H1 (cell line): ENCODE data around the gene CCT4. TPM values are rescaled to one million over a fixed set of nuclear protein-coding genes. Genes with fewer than 3 reads are reported as not detected.

ENCODE experiments used
- CHD1 ChIP-seq: IDR thresholded peaks from 2 replicates; pipeline ENCODE4 v1.6.1; 2012; ENCODE audit warnings: low read depth, low read length, improper control_type of control experiment
- CHD7 ChIP-seq: fragments of 300-600 bp; sonication (generic); IDR thresholded peaks from 2 replicates; pipeline ENCODE4 v1.7.1; 2012; ENCODE audit warnings: low read length, moderate library complexity, mild to moderate bottlenecking, inconsistent platforms; ENCODE audit not compliant: insufficient replicate concordance
- NANOG ChIP-seq: IDR thresholded peaks from 2 replicates; pipeline ENCODE4 v1.6.1; 2011; ENCODE audit warnings: low read length, low read depth, mild to moderate bottlenecking, inconsistent platforms; ENCODE audit not compliant: insufficient read depth, poor library complexity, severe bottlenecking
- RAD21 ChIP-seq, 2 experiments: IDR thresholded peaks in 1 of 2; conservative IDR thresholded peaks in 1 of 2; 2 replicates each; pipeline ENCODE4 v1.6.1; 2011; ENCODE audit warnings: low read depth in 2 of 2, low read length in 2 of 2, improper control_type of control experiment in 1 of 2, inconsistent platforms in 1 of 2, mild to moderate bottlenecking in 1 of 2, moderate library complexity in 1 of 2
- SRF ChIP-seq: IDR thresholded peaks from 2 replicates; pipeline ENCODE4 v1.6.1; 2011; ENCODE audit warnings: mild to moderate bottlenecking, low read depth, low read length, moderate library complexity
- SUZ12 ChIP-seq: fragments of 200-600 bp; sonication (generic); IDR thresholded peaks from 2 replicates; pipeline ENCODE4 v1.6.1; 2012; ENCODE audit warnings: mild to moderate bottlenecking, inconsistent platforms, low read length, moderate library complexity, mixed read lengths
- ZNF274 ChIP-seq: IDR thresholded peaks from 2 replicates; pipeline ENCODE4 v1.7.0; 2012; ENCODE audit warnings: low read length, borderline replicate concordance; ENCODE audit errors: extremely low read depth
- polyA plus RNA-seq, 7 experiments: library from polyadenylated mRNA; depleted of rRNA in 3 of 7; stranded (reverse) in 5 of 7; unstranded in 2 of 7; fragments of >200 nt in 5 of 7; fragments of 200-250 nt in 2 of 7; gene quantifications; 1 replicate in 5 of 7; 2 replicates in 1 of 7; 4 replicates in 1 of 7; pipeline versions ENCODE4 v1.2.1 to v1.2.3, GENCODE V29; 2011 to 2013; ENCODE audit warnings: missing spikeins in 2 of 7, mixed read lengths in 2 of 7
- total RNA-seq: library from RNA; stranded (reverse); fragmentation: NEBNext Ultra II Directional; extraction: Animal tissue kit (Norgen Biotek cat#: 25700); gene quantifications from 2 replicates; pipeline ENCODE4 v1.2.1, GENCODE V29; 2021

CCT4 gene
- total and polyA plus RNA-seq, 2 of the 8 experiments (the other 6 are each of a cell fraction or from before 2014, with no cell fraction given): 129 to 359 TPM

GRCh38 chr2:61911510-61911909, 23.1 kb upstream of the CCT4 start (continued):
- TF ChIP-seq CHD7 (no peak), ZNF274 (no peak), NANOG (no peak), CHD1 (no peak), RAD21 (IDR thresholded peaks at IDR 0.05 in 1 of 2, conservative IDR thresholded peaks at IDR 0.05 in 1 of 2; ENCODE audit: low read depth in 2 of 2, low read length in 2 of 2) (peak; percentile 51 to 63; a peak in 3 of 4 replicates), SUZ12 (no peak), SRF (no peak)
- TF ChIP-seq, all 59 proteins: peak for 2
